ENCODE measurements around the gene MORF4L2. TPM values are rescaled to one million over a fixed set of nuclear protein-coding genes. Genes with fewer than 3 reads are reported as not detected.

MORF4L2 gene
- total RNA-seq, 1 donor from 2014 or later = 1,394 TPM

DNA sequence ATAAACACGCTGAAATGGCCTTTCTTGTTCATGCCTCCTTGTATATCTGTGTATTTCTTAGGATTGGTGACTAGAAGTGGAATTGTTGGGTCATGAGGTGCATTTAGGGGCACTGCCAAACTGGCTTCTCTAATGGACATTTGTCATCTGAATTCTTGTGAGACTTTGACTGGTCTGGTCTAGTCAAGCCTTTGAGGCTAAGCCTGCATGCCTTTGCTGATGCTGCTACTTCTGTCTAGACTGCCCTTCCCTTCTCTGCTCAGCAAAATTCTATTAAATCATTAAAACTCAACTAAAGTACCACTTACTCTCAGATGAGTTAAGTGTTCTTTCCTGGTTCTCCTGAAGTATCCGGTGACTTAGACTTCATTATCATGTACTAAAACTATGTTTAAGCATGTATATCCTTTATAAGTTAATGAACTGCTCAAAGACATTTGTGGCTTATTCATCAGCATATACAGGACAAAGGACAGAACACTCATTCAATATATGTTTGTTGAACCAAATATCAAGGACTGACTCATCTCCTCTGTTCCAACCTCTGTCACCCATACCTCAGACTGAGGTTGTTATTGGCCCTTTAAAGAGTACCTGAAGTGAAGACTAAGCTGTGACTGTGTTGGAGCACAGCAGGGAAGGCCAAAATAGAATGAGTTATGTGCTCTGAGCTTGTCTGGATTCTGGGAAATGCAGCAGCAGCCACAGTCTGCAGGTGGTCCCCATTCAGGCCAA, 48.7 kb downstream of the MORF4L2 start:
- Histone ChIP-seq H2AFZ (replicated peaks) (no peak overlapping the region), H3K4me2 (peak overlapping the region; percentile 9)

DNA sequence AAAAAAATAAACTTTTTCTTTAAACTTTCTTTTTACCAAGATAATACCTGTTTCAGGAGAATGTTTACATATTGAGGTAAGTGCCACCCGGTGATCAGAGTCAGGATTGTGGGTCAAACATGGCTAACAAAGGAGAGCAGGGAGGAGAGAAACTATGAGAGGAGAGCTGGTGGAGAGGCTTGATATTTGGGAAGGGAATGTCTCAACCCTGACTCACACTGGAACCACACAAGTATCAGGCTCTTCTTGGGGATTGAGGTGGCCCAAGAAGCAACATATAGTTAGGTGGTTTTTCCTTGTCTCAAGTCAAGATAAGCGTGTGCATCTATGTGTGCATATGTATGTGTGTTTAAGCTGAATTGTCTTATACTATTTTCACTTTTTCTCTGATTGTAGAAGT, 51.1 kb downstream of the MORF4L2 start:
- no peak overlapping the region for H3K27ac ChIP-seq
- peaks cover 15% of the 10 kb centered on the region for H3F3A ChIP-seq (ENCODE audit: low read depth)
- Mint-ChIP-seq H3K9me3 (no peaks in the 10 kb centered on the region), H3K36me3 (no peaks in the 10 kb centered on the region), H3K27ac (no peak overlapping the region), H3K4me3 (no peak overlapping the region), H3K4me1 (peaks cover 26% of the 10 kb centered on the region), H3K27me3 (ENCODE audit: insufficient read depth, low read depth) (peaks cover 4% of the 10 kb centered on the region)
- H3K79me2 ChIP-seq (ENCODE audit: low read depth) = no peaks in the 10 kb centered on the region
- no peaks in the 10 kb centered on the region for H3K27me3 ChIP-seq
- no peak overlapping the region for H3K9ac ChIP-seq
- H3K36me3 ChIP-seq = no peaks in the 10 kb centered on the region
- DNase-seq (ENCODE audit: low spot score) = no peak
- no peak overlapping the region for H3K4me3 ChIP-seq
- no peaks in the 10 kb centered on the region for H3K9me3 ChIP-seq (ENCODE audit: low read depth)
- no peaks in the 10 kb centered on the region for H4K20me1 ChIP-seq (ENCODE audit: low read depth)
- H3K4me1 ChIP-seq = peaks cover 18% of the 10 kb centered on the region
- no peak overlapping the region for H2AFZ ChIP-seq (replicated peaks)
- H3K4me2 ChIP-seq = no peak overlapping the region
- TF ChIP-seq EZH2 (IDR thresholded peaks at IDR 0.05) (no peak), EZH2phosphoT487 (IDR thresholded peaks at IDR 0.05) (no peak), CTCF (IDR thresholded peaks at IDR 0.05) (no peak)

More for the DNA sequence above, 48.7 kb downstream of the MORF4L2 start:
- TF ChIP-seq EZH2 (IDR thresholded peaks at IDR 0.05) (no peak), EZH2phosphoT487 (IDR thresholded peaks at IDR 0.05) (no peak), CTCF (IDR thresholded peaks at IDR 0.05) (no peak)
- H3K27ac Mint-ChIP-seq = no peak overlapping the region
- peaks cover 35% of the 10 kb centered on the region for H3K4me1 Mint-ChIP-seq
- no peak overlapping the region for H3K4me3 ChIP-seq
- H3K36me3 ChIP-seq = no peaks in the 10 kb centered on the region
- H3K27ac ChIP-seq = no peak overlapping the region
- H3K4me1 ChIP-seq = peaks cover 15% of the 10 kb centered on the region
- H3K27me3 Mint-ChIP-seq (ENCODE audit: insufficient read depth, low read depth) = peaks cover 7% of the 10 kb centered on the region
- DNase-seq (ENCODE audit: low spot score) = no peak
- H3K79me2 ChIP-seq (ENCODE audit: low read depth) = no peaks in the 10 kb centered on the region
- H3K4me3 Mint-ChIP-seq = peak overlapping the region; percentile 24
- H3K9ac ChIP-seq = no peak overlapping the region
- H4K20me1 ChIP-seq (ENCODE audit: low read depth) = no peaks in the 10 kb centered on the region
- no peaks in the 10 kb centered on the region for H3K36me3 Mint-ChIP-seq
- no peaks in the 10 kb centered on the region for H3K9me3 ChIP-seq (ENCODE audit: low read depth)
- H3K27me3 ChIP-seq = no peaks in the 10 kb centered on the region
- H3F3A ChIP-seq (ENCODE audit: low read depth) = peaks cover 12% of the 10 kb centered on the region
- H3K9me3 Mint-ChIP-seq = no peaks in the 10 kb centered on the region

GRCh38 chrX:103631145-103631544, 55.4 kb downstream of the MORF4L2 start:
- no peak for TF ChIP-seq EZH2 (IDR thresholded peaks at IDR 0.05)
- no peak for TF ChIP-seq EZH2phosphoT487 (IDR thresholded peaks at IDR 0.05)
- TF ChIP-seq CTCF (IDR thresholded peaks at IDR 0.05) = no peak
- Mint-ChIP-seq H3K4me1 (peaks cover 21% of the 10 kb centered on the region), H3K4me3 (peak overlapping the region; percentile 28), H3K9me3 (no peaks in the 10 kb centered on the region), H3K27me3 (ENCODE audit: insufficient read depth, low read depth) (peaks cover 7% of the 10 kb centered on the region), H3K36me3 (no peaks in the 10 kb centered on the region), H3K27ac (no peak overlapping the region)
- H3K4me2 ChIP-seq = no peak overlapping the region
- H3K9ac ChIP-seq = no peak overlapping the region
- peaks cover 10% of the 10 kb centered on the region for H3K79me2 ChIP-seq (ENCODE audit: low read depth)
- H3K4me1 ChIP-seq = peaks cover 13% of the 10 kb centered on the region
- peaks cover 32% of the 10 kb centered on the region for H3F3A ChIP-seq (ENCODE audit: low read depth)
- no peak overlapping the region for H2AFZ ChIP-seq (replicated peaks)
- no peak for DNase-seq (ENCODE audit: low spot score)
- no peak overlapping the region for H3K27ac ChIP-seq
- no peaks in the 10 kb centered on the region for H3K9me3 ChIP-seq (ENCODE audit: low read depth)
- no peaks in the 10 kb centered on the region for H4K20me1 ChIP-seq (ENCODE audit: low read depth)
- no peaks in the 10 kb centered on the region for H3K36me3 ChIP-seq
- no peak overlapping the region for H3K4me3 ChIP-seq
- H3K27me3 ChIP-seq = no peaks in the 10 kb centered on the region

Data from neural progenitor cell (in vitro differentiated cells).